Measurements from ENCODE around the gene PLOD3. TPM values are rescaled to one million over a fixed set of nuclear protein-coding genes. Genes with fewer than 3 reads are reported as not detected.
A peak's percentile ranks its signal among the peaks of the same experiment; 100 is the strongest.

Gene PLOD3
- total and polyA plus RNA-seq, 2 donors, result 24.8 to 57.6 TPM

DNA sequence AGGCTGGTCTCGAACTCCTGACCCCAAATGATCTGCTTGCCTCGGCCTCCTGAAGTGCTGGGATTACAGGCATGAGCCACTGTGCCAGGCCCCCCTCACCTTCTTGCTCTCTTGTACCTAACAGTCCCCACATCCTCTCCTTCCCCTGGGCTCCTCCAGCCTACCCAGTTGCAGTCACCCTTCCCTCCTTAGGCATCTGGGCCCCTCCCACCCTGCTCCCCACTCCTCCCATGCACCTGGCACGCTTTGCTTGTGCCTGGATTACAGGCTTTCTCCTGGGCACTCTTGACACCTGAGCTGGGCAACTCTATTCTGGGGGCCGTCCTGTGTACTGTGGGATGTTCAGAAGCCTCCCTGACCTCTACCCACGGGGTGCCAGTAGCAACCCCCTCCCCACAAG, 17.3 kb upstream of the PLOD3 start:
- WGBS, result 84% methylated on average over 5 of the region's 5 CpGs
- H3K36me3 ChIP-seq (ENCODE audit: insufficient read depth), result no peaks in the 10 kb centered on the region
- H3K27ac ChIP-seq (ENCODE audit: low read depth), result no peak overlapping the region
- H3K4me1 ChIP-seq (ENCODE audit: insufficient read depth), result no peaks in the 10 kb centered on the region
- no peak overlapping the region for H3K4me3 ChIP-seq (ENCODE audit: low read depth, low read length)
- no peak for DNase-seq (ENCODE audit: extremely low spot score)

- no peaks in the 10 kb centered on the region for H3K36me3 ChIP-seq (ENCODE audit: insufficient read depth)
- DNase-seq (ENCODE audit: extremely low spot score), result no peak
- H3K27ac ChIP-seq (ENCODE audit: low read depth), result no peak overlapping the region
- H3K4me3 ChIP-seq (ENCODE audit: low read depth, low read length), result no peak overlapping the region
- 87% methylated on average over 21 of the region's 21 CpGs for WGBS
- no peaks in the 10 kb centered on the region for H3K4me1 ChIP-seq (ENCODE audit: insufficient read depth)
Measured at GRCh38 chr7:101233907-101234547, 16.6 kb upstream of the PLOD3 start.

- peak overlapping the region; percentile 15 for H3K4me3 ChIP-seq (ENCODE audit: low read depth, low read length)
- H3K36me3 ChIP-seq (ENCODE audit: insufficient read depth), result no peaks in the 10 kb centered on the region
- DNase-seq (ENCODE audit: extremely low spot score), result no peak
- whole genome bisulfite sequencing, result 20% methylated on average over 52 of the region's 52 CpGs
- H3K4me1 ChIP-seq (ENCODE audit: insufficient read depth), result no peaks in the 10 kb centered on the region
- H3K27ac ChIP-seq (ENCODE audit: low read depth), result no peak overlapping the region
Measured at GRCh38 chr7:101232141-101232850, 14.9 kb upstream of the PLOD3 start.

DNA sequence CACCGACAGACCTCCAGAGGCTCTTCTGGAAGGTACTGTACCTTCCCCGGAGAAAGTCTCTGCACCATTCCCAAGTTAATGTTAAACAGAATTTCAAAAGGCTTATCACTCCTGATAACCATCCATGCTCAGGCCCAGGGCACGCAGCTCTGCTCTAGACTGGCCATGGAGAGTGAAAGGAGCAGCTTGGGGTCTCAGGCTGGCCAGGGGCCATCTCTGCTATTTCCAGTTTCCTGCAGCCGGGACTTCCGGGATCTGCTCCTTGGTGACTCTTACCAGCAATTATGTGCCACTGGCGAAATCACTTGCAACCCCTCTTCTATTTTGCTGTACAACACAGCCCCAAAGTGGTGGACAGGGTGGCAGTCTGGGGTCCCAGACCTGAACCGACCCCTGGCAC, 14.3 kb upstream of the PLOD3 start:
- 69% methylated on average over 7 of the region's 7 CpGs for WGBS

GRCh38 chr7:101226721-101227120, 9.3 kb upstream of the PLOD3 start:
- Histone ChIP-seq H3K4me1 (ENCODE audit: insufficient read depth) (no peaks in the 10 kb centered on the region), H3K27ac (ENCODE audit: low read depth) (no peak overlapping the region), H3K4me3 (ENCODE audit: low read depth, low read length) (no peak overlapping the region), H3K36me3 (ENCODE audit: insufficient read depth) (no peaks in the 10 kb centered on the region)
- no peak for DNase-seq (ENCODE audit: extremely low spot score)
- WGBS, result 77% methylated on average over 9 of the region's 9 CpGs

More for the DNA sequence above, 14.3 kb upstream of the PLOD3 start:
- H3K27ac ChIP-seq (ENCODE audit: low read depth), result no peak overlapping the region
- no peak for DNase-seq (ENCODE audit: extremely low spot score)
- no peaks in the 10 kb centered on the region for H3K4me1 ChIP-seq (ENCODE audit: insufficient read depth)
- no peaks in the 10 kb centered on the region for H3K36me3 ChIP-seq (ENCODE audit: insufficient read depth)
- H3K4me3 ChIP-seq (ENCODE audit: low read depth, low read length), result no peak overlapping the region

DNA sequence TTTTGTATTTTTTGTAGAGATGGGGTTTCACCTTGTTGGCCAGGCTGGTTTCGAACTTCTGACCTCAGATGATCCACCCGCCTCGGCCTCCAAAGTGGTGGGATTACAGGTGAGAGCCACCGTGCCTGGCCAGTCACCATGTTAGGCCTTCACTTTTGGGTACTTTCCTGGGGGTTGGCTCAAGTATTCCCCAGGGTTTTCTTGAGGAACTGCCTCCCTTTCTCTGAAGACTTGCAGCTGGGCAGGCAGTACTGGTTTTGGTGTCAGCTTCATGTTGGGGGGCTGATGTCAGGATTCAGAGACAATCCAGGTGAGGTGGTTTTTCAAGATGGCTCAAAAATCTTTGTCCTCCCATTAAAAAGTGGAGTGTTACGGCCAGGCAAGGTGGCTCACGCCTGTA, 8.3 kb upstream of the PLOD3 start:
- Histone ChIP-seq H3K4me1 (ENCODE audit: insufficient read depth) (no peaks in the 10 kb centered on the region), H3K4me3 (ENCODE audit: low read depth, low read length) (no peak overlapping the region), H3K36me3 (ENCODE audit: insufficient read depth) (no peaks in the 10 kb centered on the region), H3K27ac (ENCODE audit: low read depth) (no peak overlapping the region)
- 96% methylated on average over 6 of the region's 6 CpGs for WGBS
- DNase-seq (ENCODE audit: extremely low spot score), result no peak

GRCh38 chr7:101223528-101223927, 6.1 kb upstream of the PLOD3 start:
- H3K4me3 ChIP-seq (ENCODE audit: low read depth, low read length), result no peak overlapping the region
- no peaks in the 10 kb centered on the region for H3K36me3 ChIP-seq (ENCODE audit: insufficient read depth)
- no peak overlapping the region for H3K27ac ChIP-seq (ENCODE audit: low read depth)
- DNase-seq (ENCODE audit: extremely low spot score), result no peak
- H3K4me1 ChIP-seq (ENCODE audit: insufficient read depth), result no peaks in the 10 kb centered on the region
- WGBS, result 95% methylated on average over 15 of the region's 15 CpGs

GRCh38 chr7:101222275-101222830, 5.0 kb upstream of the PLOD3 start:
- 91% methylated on average over 27 of the region's 27 CpGs for WGBS
- H3K27ac ChIP-seq (ENCODE audit: low read depth), result no peak overlapping the region
- H3K4me1 ChIP-seq (ENCODE audit: insufficient read depth), result no peaks in the 10 kb centered on the region
- H3K36me3 ChIP-seq (ENCODE audit: insufficient read depth), result no peaks in the 10 kb centered on the region
- no peak for DNase-seq (ENCODE audit: extremely low spot score)
- H3K4me3 ChIP-seq (ENCODE audit: low read depth, low read length), result no peak overlapping the region

- no peak for DNase-seq (ENCODE audit: extremely low spot score)
- Histone ChIP-seq H3K4me3 (ENCODE audit: low read depth, low read length) (no peak overlapping the region), H3K4me1 (ENCODE audit: insufficient read depth) (peaks cover 2% of the 10 kb centered on the region), H3K36me3 (ENCODE audit: insufficient read depth) (no peaks in the 10 kb centered on the region), H3K27ac (ENCODE audit: low read depth) (no peak overlapping the region)
- WGBS, result 83% methylated on average over 5 of the region's 5 CpGs
Measured at GRCh38 chr7:101220295-101220694, 2.9 kb upstream of the PLOD3 start.

- peaks cover 2% of the 10 kb centered on the region for H3K4me1 ChIP-seq (ENCODE audit: insufficient read depth)
- WGBS, result 6% methylated on average over 26 of the region's 26 CpGs
- no peaks in the 10 kb centered on the region for H3K36me3 ChIP-seq (ENCODE audit: insufficient read depth)
- DNase-seq (ENCODE audit: extremely low spot score), result no peak
- no peak overlapping the region for H3K27ac ChIP-seq (ENCODE audit: low read depth)
- peak overlapping the region; percentile 84 for H3K4me3 ChIP-seq (ENCODE audit: low read depth, low read length)
Measured at GRCh38 chr7:101218236-101219125, 1.1 kb upstream of the PLOD3 start.

- WGBS, result under 1% methylated on average over 34 of the region's 34 CpGs
- Histone ChIP-seq H3K36me3 (ENCODE audit: insufficient read depth) (no peaks in the 10 kb centered on the region), H3K4me1 (ENCODE audit: insufficient read depth) (peaks cover 2% of the 10 kb centered on the region), H3K4me3 (ENCODE audit: low read depth, low read length) (peak overlapping the region; percentile 84), H3K27ac (ENCODE audit: low read depth) (no peak overlapping the region)
- no peak for DNase-seq (ENCODE audit: extremely low spot score)
Measured at GRCh38 chr7:101216860-101217387, 457 bp downstream of the PLOD3 start.

- H3K36me3 ChIP-seq (ENCODE audit: insufficient read depth), result no peaks in the 10 kb centered on the region
- 59% methylated on average over 31 of the region's 31 CpGs for WGBS
- no peak overlapping the region for H3K27ac ChIP-seq (ENCODE audit: low read depth)
- no peak for DNase-seq (ENCODE audit: extremely low spot score)
- H3K4me3 ChIP-seq (ENCODE audit: low read depth, low read length), result peak overlapping the region; percentile 84
- H3K4me1 ChIP-seq (ENCODE audit: insufficient read depth), result peaks cover 2% of the 10 kb centered on the region
Measured at GRCh38 chr7:101216001-101216859, 1.2 kb downstream of the PLOD3 start.

Data from urinary bladder (tissue), 4 donors.